ENCODE data around the gene ACP5. TPM values are rescaled to one million over a fixed set of nuclear protein-coding genes. Genes with fewer than 3 reads are reported as not detected.

ACP5 gene
- total and polyA plus RNA-seq, 2 of the 8 experiments (the other 6 are each of a cell fraction or from before 2014, with no cell fraction given), result 9.0 to 14.3 TPM

GRCh38 chr19:11578258-11579142 is 1.1 kb upstream of the ACP5 start (continued):
- TF ChIP-seq RBBP5 (IDR thresholded peaks at IDR 0.05; ENCODE audit: borderline replicate concordance, low read depth, low read length) (0 out of 2 replicates have a peak, but pooled peaks have one; percentile 48), MAFK (IDR thresholded peaks at IDR 0.05; ENCODE audit: low read depth, low read length) (no peak), SIRT6 (IDR thresholded peaks at IDR 0.05; ENCODE audit: low read length) (no peak), POLR2AphosphoS5 (IDR thresholded peaks at IDR 0.05; ENCODE audit: low read depth, low read length) (no peak; the same call in 1 of the 2 replicates), SAP30 (IDR thresholded peaks at IDR 0.05; ENCODE audit: insufficient read depth, insufficient replicate concordance, low read length) (no peak), ATF3 (IDR thresholded peaks at IDR 0.05; ENCODE audit: insufficient read depth, low read depth, low read length) (no peak), KDM1A (IDR thresholded peaks at IDR 0.05; ENCODE audit: borderline replicate concordance, low read length) (peak; percentile 81), POLR2A (IDR thresholded peaks at IDR 0.05; ENCODE audit: control extremely low read depth in 1 of 2, low read depth in 2 of 2, low read length in 2 of 2) (peak in 1 of 2 experiments; percentile 36; a peak in 1 of 3 replicates), SIX5 (IDR thresholded peaks at IDR 0.05; ENCODE audit: low read depth, low read length) (no peak), GTF2F1 (IDR thresholded peaks at IDR 0.05; ENCODE audit: borderline replicate concordance, low read depth, low read length) (no peak), BACH1 (IDR thresholded peaks at IDR 0.05; ENCODE audit: low read length) (no peak), NANOG (IDR thresholded peaks at IDR 0.05; ENCODE audit: insufficient read depth, low read depth, low read length, poor library complexity, severe bottlenecking) (no peak), CREB1 (IDR thresholded peaks at IDR 0.05) (no peak), E2F6 (IDR thresholded peaks at IDR 0.05) (no peak), SP4 (IDR thresholded peaks at IDR 0.05; ENCODE audit: low read length) (no peak), CEBPB (IDR thresholded peaks at IDR 0.05; ENCODE audit: low read depth, low read length) (no peak), CHD1 (IDR thresholded peaks at IDR 0.05; ENCODE audit: low read depth, low read length) (no peak)

Measured in H1 (cell line).